ENCODE results near the gene GCSAML.

Gene GCSAML

GRCh38 chr1:247548092-247548491, 842 bp upstream of the GCSAML start:
- no peak overlapping the region for H2AFZ ChIP-seq
- TF ChIP-seq, protein P1, sequence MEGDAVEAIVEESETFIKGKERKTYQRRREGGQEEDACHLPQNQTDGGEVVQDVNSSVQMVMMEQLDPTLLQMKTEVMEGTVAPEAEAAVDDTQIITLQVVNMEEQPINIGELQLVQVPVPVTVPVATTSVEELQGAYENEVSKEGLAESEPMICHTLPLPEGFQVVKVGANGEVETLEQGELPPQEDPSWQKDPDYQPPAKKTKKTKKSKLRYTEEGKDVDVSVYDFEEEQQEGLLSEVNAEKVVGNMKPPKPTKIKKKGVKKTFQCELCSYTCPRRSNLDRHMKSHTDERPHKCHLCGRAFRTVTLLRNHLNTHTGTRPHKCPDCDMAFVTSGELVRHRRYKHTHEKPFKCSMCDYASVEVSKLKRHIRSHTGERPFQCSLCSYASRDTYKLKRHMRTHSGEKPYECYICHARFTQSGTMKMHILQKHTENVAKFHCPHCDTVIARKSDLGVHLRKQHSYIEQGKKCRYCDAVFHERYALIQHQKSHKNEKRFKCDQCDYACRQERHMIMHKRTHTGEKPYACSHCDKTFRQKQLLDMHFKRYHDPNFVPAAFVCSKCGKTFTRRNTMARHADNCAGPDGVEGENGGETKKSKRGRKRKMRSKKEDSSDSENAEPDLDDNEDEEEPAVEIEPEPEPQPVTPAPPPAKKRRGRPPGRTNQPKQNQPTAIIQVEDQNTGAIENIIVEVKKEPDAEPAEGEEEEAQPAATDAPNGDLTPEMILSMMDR (IDR thresholded peaks at IDR 0.05): no peak
- H3K9ac ChIP-seq: no peak overlapping the region
- H3K27ac ChIP-seq: no peak overlapping the region
- no peak overlapping the region for H3K4me3 ChIP-seq (ENCODE audit: low read depth, low read length)
- H3K4me2 ChIP-seq (ENCODE audit: low read length): no peak overlapping the region
- no peaks in the 10 kb centered on the region for H3K9me3 ChIP-seq (ENCODE audit: control insufficient read depth, low read length)
- no peaks in the 10 kb centered on the region for H3K4me1 ChIP-seq
- H3K36me3 ChIP-seq (ENCODE audit: control insufficient read depth, insufficient read depth, low read length): no peaks in the 10 kb centered on the region
- no peaks in the 10 kb centered on the region for H3K27me3 ChIP-seq (ENCODE audit: control insufficient read depth, insufficient read depth, low read length)
- H3K79me2 ChIP-seq: no peaks in the 10 kb centered on the region

GRCh38 chr1:247551721-247552120, 2.8 kb downstream of the GCSAML start:
- no peaks in the 10 kb centered on the region for H3K36me3 ChIP-seq (ENCODE audit: control insufficient read depth, insufficient read depth, low read length)
- H3K4me3 ChIP-seq (ENCODE audit: low read depth, low read length): no peak overlapping the region
- H3K9me3 ChIP-seq (ENCODE audit: control insufficient read depth, low read length): no peaks in the 10 kb centered on the region
- TF ChIP-seq, protein P1 (IDR thresholded peaks at IDR 0.05): no peak
- H3K4me2 ChIP-seq (ENCODE audit: low read length): no peak overlapping the region
- no peak overlapping the region for H2AFZ ChIP-seq
- no peak overlapping the region for H3K27ac ChIP-seq
- no peaks in the 10 kb centered on the region for H3K27me3 ChIP-seq (ENCODE audit: control insufficient read depth, insufficient read depth, low read length)
- no peaks in the 10 kb centered on the region for H3K4me1 ChIP-seq
- H3K79me2 ChIP-seq: no peaks in the 10 kb centered on the region
- no peak overlapping the region for H3K9ac ChIP-seq

- H3K27ac ChIP-seq: no peak overlapping the region
These were observed 3.3 kb downstream of the GCSAML start for GRCh38 chr1:247552231-247552630.

GRCh38 chr1:247557926-247558674, 9.2 kb downstream of the GCSAML start:
- Histone ChIP-seq H3K4me3 (ENCODE audit: low read depth, low read length) (no peak overlapping the region), H3K36me3 (ENCODE audit: control insufficient read depth, insufficient read depth, low read length) (no peaks in the 10 kb centered on the region), H3K79me2 (no peaks in the 10 kb centered on the region), H3K9ac (no peak overlapping the region), H3K4me1 (no peaks in the 10 kb centered on the region), H3K27ac (no peak overlapping the region), H2AFZ (no peak overlapping the region), H3K4me2 (ENCODE audit: low read length) (no peak overlapping the region), H3K27me3 (ENCODE audit: control insufficient read depth, insufficient read depth, low read length) (no peaks in the 10 kb centered on the region), H3K9me3 (ENCODE audit: control insufficient read depth, low read length) (no peaks in the 10 kb centered on the region)
- TF ChIP-seq, protein P1 (IDR thresholded peaks at IDR 0.05): no peak

More at GRCh38 chr1:247552231-247552630, 3.3 kb downstream of the GCSAML start:
- Histone ChIP-seq H3K4me2 (ENCODE audit: low read length) (no peak overlapping the region), H3K79me2 (no peaks in the 10 kb centered on the region), H3K9ac (no peak overlapping the region), H3K4me1 (no peaks in the 10 kb centered on the region), H2AFZ (no peak overlapping the region), H3K4me3 (ENCODE audit: low read depth, low read length) (no peak overlapping the region), H3K9me3 (ENCODE audit: control insufficient read depth, low read length) (no peaks in the 10 kb centered on the region), H3K27me3 (ENCODE audit: control insufficient read depth, insufficient read depth, low read length) (no peaks in the 10 kb centered on the region), H3K36me3 (ENCODE audit: control insufficient read depth, insufficient read depth, low read length) (no peaks in the 10 kb centered on the region)
- TF ChIP-seq, protein P1 (IDR thresholded peaks at IDR 0.05): no peak

GRCh38 chr1:247561711-247562110, 12.8 kb downstream of the GCSAML start:
- Histone ChIP-seq H3K27ac (no peak overlapping the region), H2AFZ (no peak overlapping the region), H3K36me3 (ENCODE audit: control insufficient read depth, insufficient read depth, low read length) (no peaks in the 10 kb centered on the region), H3K79me2 (no peaks in the 10 kb centered on the region), H3K4me2 (ENCODE audit: low read length) (no peak overlapping the region), H3K4me1 (no peaks in the 10 kb centered on the region), H3K9ac (no peak overlapping the region), H3K27me3 (ENCODE audit: control insufficient read depth, insufficient read depth, low read length) (no peaks in the 10 kb centered on the region), H3K9me3 (ENCODE audit: control insufficient read depth, low read length) (no peaks in the 10 kb centered on the region), H3K4me3 (ENCODE audit: low read depth, low read length) (no peak overlapping the region)
- TF ChIP-seq, protein P1 (IDR thresholded peaks at IDR 0.05): no peak

Data from parathyroid adenoma (tissue), 2 donors.